HL-60/S4 treated with retinoic acid at 250 ng/mL for 4 days and 3 days (cell line): ENCODE data around the gene ATP23.

Experiments
- in situ Hi-C: fragments of 300-500 bp; cut with MboI; formaldehyde crosslinking; loops from 2 replicates; pipeline ENCODE4 v1.7.0; 2022; ENCODE audit warnings: low sequenced_read_pairs

The ATP23 gene

GRCh38 chr12:57907281-57907680, 34.1 kb upstream of the ATP23 start:
- in situ Hi-C loops, result loop anchor here (5.0 kb wide), 1 partner anchor 80 kb away; no protein-coding TSS in a partner anchor

- in situ Hi-C loops, result loop anchor here (5.0 kb wide), 1 partner anchor 81 kb away; no protein-coding TSS in a partner anchor
Observed at GRCh38 chr12:57908511-57908910, 32.9 kb upstream of the ATP23 start.

GRCh38 chr12:57909056-57909455, 32.3 kb upstream of the ATP23 start:
- in situ Hi-C loops, result loop anchor here (5.0 kb wide), 1 partner anchor 82 kb away; no protein-coding TSS in a partner anchor

- in situ Hi-C loops, result loop anchor here (5.0 kb wide), 1 partner anchor 82 kb away; no protein-coding TSS in a partner anchor
Observed at GRCh38 chr12:57909611-57910010, 31.8 kb upstream of the ATP23 start.

- in situ Hi-C loops, result no loop called here
Observed at GRCh38 chr12:57918147-57918546, 23.2 kb upstream of the ATP23 start.

- in situ Hi-C loops, result no loop called here
Observed at GRCh38 chr12:57927086-57927485, 14.3 kb upstream of the ATP23 start.

GRCh38 chr12:57929092-57929830, 12.1 kb upstream of the ATP23 start:
- in situ Hi-C loops, result no loop called here

GRCh38 chr12:57934819-57935218, 6.5 kb upstream of the ATP23 start:
- in situ Hi-C loops, result no loop called here

- in situ Hi-C loops, result no loop called here
Observed at GRCh38 chr12:57935331-57935730, 6.0 kb upstream of the ATP23 start.

- in situ Hi-C loops, result no loop called here
Observed at GRCh38 chr12:57935839-57936512, 5.4 kb upstream of the ATP23 start.

- in situ Hi-C loops, result no loop called here
Observed at GRCh38 chr12:57936513-57936883, 4.9 kb upstream of the ATP23 start.

- in situ Hi-C loops, result no loop called here
Observed at GRCh38 chr12:57939291-57939690, 2.1 kb upstream of the ATP23 start.

GRCh38 chr12:57940052-57940914, 1.1 kb upstream of the ATP23 start:
- in situ Hi-C loops, result no loop called here

GRCh38 chr12:57940915-57941164, 527 bp upstream of the ATP23 start:
- in situ Hi-C loops, result no loop called here

GRCh38 chr12:57943438-57944080, 2.2 kb downstream of the ATP23 start:
- in situ Hi-C loops, result no loop called here

GRCh38 chr12:57944313-57945023, 3.1 kb downstream of the ATP23 start:
- in situ Hi-C loops, result no loop called here

- in situ Hi-C loops, result no loop called here
Observed at GRCh38 chr12:57952766-57953165, 11.4 kb downstream of the ATP23 start.

- in situ Hi-C loops, result no loop called here
Observed at GRCh38 chr12:57954768-57955167, 13.4 kb downstream of the ATP23 start.

- in situ Hi-C loops, result no loop called here
Observed at GRCh38 chr12:57958061-57958657, 16.8 kb downstream of the ATP23 start.

- in situ Hi-C loops, result no loop called here
Observed at GRCh38 chr12:57964421-57964820, 23.1 kb downstream of the ATP23 start.
